ENCODE measurements around the gene ASGR1.

Gene ASGR1

GRCh38 chr17:7179317-7180254 is at the start of gene ASGR1:
Gene ASGR1 (minus strand): TSS chr17:7179370. CDS start chr17:7178563, 807 bp downstream.
- DNase-seq: no peak

- DNase-seq: no peak
Observed at GRCh38 chr17:7228920-7229319, 49.8 kb upstream of the ASGR1 start.

- DNase-seq: no peak
Observed at GRCh38 chr17:7226721-7227710, 47.8 kb upstream of the ASGR1 start.

GRCh38 chr17:7225711-7226331 is 46.7 kb upstream of the ASGR1 start:
- DNase-seq: no peak

GRCh38 chr17:7224661-7225111 is 45.5 kb upstream of the ASGR1 start:
- DNase-seq: no peak

GRCh38 chr17:7224110-7224509 is 44.9 kb upstream of the ASGR1 start:
- no peak for DNase-seq

- DNase-seq: no peak
Observed at GRCh38 chr17:7223375-7223774, 44.2 kb upstream of the ASGR1 start.

GRCh38 chr17:7222972-7223292 is 43.8 kb upstream of the ASGR1 start:
- no peak for DNase-seq

GRCh38 chr17:7222093-7222971 is 43.2 kb upstream of the ASGR1 start:
- DNase-seq: no peak

- no peak for DNase-seq
Observed at GRCh38 chr17:7221278-7222092, 42.3 kb upstream of the ASGR1 start.

- DNase-seq: peak in 2 of 4 experiments; percentile 30 to 49
Observed at GRCh38 chr17:7220593-7221277, 41.6 kb upstream of the ASGR1 start.

- DNase-seq: peak in 3 of 4 experiments; percentile 44 to 65 (median 63)
Observed at GRCh38 chr17:7219812-7220592, 40.8 kb upstream of the ASGR1 start, which contains the start of the genes ACADVL and DLG4. Gene ACADVL (plus strand): TSS chr17:7219938. CDS start chr17:7219985, 47 bp downstream. Gene DLG4 (minus strand): TSS chr17:7219836.

- no peak for DNase-seq
Observed at GRCh38 chr17:7219229-7219811, 40.1 kb upstream of the ASGR1 start.

- DNase-seq: no peak
Observed at GRCh38 chr17:7218758-7219157, 39.6 kb upstream of the ASGR1 start.

- DNase-seq: no peak
Observed at GRCh38 chr17:7218166-7218565, 39.0 kb upstream of the ASGR1 start.

GRCh38 chr17:7217113-7217987 is 38.2 kb upstream of the ASGR1 start:
- no peak for DNase-seq

GRCh38 chr17:7216242-7217112 is 37.3 kb upstream of the ASGR1 start:
- DNase-seq: no peak
